Measurements from ENCODE around the gene KMT2B. TPM values are rescaled to one million over a fixed set of nuclear protein-coding genes. Genes with fewer than 3 reads are reported as not detected.

Gene KMT2B
- total RNA-seq, 4 donors from 2014 or later, result 7.5 to 33.7 (median 15.6) TPM

DNA sequence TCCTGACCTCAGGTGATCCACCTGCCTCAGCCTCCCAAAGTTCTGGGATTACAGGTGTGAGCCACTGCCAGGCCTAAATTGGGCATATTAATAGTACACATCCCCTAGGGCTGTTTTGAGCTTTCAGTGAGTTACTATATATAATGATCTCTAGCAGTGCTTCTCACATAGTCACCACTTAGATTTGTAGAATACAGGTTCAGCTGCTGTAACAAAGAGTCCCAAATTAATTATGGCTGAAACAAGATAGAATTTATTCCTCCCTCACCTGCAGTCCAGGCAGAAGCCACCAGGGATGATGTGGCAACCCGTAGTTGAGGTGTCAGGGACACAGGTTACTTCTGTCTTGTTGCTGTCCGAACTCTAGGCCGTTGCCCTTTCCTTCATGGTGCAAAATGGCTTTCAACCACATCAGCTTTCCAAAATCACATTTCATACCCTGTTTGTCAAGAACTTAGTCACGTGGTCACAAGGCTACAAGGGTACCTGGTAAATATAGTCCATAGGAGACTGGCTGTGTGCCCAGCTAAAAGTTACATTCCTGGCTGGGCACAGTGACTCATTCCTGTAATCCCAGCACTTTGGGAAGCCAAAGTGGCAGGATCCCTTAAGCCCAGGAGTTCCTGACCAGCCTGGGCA is 43.0 kb downstream of the KMT2B start:
- H3K4me1 ChIP-seq, result peaks cover 24 to 36% (median 29%) of the 10 kb centered on the region in 3 donors
- H3K27ac ChIP-seq, result no peak overlapping the region
- peaks cover 0 to 57% (median 0%) of the 10 kb centered on the region in 3 donors for H3K36me3 ChIP-seq
- 91 to 95% methylated on average over 4 of the region's 4 CpGs for WGBS, 2 donors
- H3K4me3 ChIP-seq, result no peak overlapping the region
- intact Hi-C loops (cut with DNase I), result loop anchor here (10.0 kb wide), 1 partner anchor 174 kb away; the partner anchor contains the start of gene LRFN3
- TF ChIP-seq POLR2A (IDR thresholded peaks at IDR 0.05), result no peak
- TF ChIP-seq, protein P1, sequence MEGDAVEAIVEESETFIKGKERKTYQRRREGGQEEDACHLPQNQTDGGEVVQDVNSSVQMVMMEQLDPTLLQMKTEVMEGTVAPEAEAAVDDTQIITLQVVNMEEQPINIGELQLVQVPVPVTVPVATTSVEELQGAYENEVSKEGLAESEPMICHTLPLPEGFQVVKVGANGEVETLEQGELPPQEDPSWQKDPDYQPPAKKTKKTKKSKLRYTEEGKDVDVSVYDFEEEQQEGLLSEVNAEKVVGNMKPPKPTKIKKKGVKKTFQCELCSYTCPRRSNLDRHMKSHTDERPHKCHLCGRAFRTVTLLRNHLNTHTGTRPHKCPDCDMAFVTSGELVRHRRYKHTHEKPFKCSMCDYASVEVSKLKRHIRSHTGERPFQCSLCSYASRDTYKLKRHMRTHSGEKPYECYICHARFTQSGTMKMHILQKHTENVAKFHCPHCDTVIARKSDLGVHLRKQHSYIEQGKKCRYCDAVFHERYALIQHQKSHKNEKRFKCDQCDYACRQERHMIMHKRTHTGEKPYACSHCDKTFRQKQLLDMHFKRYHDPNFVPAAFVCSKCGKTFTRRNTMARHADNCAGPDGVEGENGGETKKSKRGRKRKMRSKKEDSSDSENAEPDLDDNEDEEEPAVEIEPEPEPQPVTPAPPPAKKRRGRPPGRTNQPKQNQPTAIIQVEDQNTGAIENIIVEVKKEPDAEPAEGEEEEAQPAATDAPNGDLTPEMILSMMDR (IDR thresholded peaks at IDR 0.05), result peak in 1 of 6 experiments; percentile 7
- H3K27me3 ChIP-seq, result no peaks in the 10 kb centered on the region
- H3K9me3 ChIP-seq, result no peaks in the 10 kb centered on the region
- no peak for DNase-seq

DNA sequence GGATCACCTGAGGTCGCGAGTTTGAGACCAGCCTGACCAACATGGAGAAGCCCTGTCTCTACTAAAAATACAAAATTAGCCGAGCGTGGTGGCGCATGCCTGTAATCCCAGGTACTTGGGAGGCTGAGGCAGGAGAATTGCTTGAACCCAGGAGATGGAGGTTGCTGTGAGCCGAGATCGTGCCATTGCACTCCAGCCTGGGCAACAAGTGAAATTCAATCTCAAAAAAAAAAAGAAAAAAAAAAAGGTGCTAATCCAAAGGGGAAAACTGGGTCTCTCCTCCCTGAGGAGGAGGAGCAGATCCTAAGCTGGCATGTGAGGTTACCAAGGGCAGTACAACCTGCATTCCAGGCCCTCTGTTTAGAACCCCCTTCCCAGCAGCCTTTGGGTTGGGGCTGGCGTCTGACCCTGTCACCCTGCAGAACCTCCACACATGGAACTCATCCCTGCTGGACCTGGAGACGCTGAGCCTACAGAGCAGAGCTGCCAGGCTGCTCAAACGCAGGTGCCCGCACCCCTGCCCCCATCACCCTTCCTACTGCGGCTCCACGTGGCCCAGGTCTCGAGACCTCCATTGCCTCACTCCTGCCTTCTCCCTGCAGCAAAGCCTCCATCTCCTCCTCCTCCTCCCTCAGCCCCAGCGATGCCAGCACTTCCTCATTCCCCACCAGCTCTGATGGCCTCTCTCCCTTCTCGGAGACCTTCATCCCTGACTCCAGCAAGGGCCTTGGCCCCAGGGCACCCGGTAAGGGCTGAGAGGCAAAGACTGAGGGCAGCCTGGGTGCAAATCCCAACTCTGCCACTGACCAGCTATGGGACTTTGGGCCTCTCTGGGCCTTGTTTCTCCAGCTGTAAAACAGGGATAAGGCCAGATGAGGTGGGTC is 46.9 kb downstream of the KMT2B start:
- no peak for TF ChIP-seq POLR2A (IDR thresholded peaks at IDR 0.05)
- TF ChIP-seq, protein P1 (IDR thresholded peaks at IDR 0.05), result no peak
- Histone ChIP-seq H3K36me3 (peaks cover 0 to 93% (median 0%) of the 10 kb centered on the region in 3 donors), H3K27ac (no peak overlapping the region), H3K27me3 (no peaks in the 10 kb centered on the region), H3K4me3 (no peak overlapping the region), H3K9me3 (no peaks in the 10 kb centered on the region), H3K4me1 (peaks cover 0 to 3% (median 0%) of the 10 kb centered on the region in 3 donors)
- whole genome bisulfite sequencing, 2 donors, result 95 to 97% methylated on average over 10 to 16 of the region's 17 CpGs
- intact Hi-C loops (cut with DNase I), result loop anchor here (10.0 kb wide), 1 partner anchor 170 kb away; the partner anchor contains the start of gene LRFN3
- DNase-seq, result no peak

DNA sequence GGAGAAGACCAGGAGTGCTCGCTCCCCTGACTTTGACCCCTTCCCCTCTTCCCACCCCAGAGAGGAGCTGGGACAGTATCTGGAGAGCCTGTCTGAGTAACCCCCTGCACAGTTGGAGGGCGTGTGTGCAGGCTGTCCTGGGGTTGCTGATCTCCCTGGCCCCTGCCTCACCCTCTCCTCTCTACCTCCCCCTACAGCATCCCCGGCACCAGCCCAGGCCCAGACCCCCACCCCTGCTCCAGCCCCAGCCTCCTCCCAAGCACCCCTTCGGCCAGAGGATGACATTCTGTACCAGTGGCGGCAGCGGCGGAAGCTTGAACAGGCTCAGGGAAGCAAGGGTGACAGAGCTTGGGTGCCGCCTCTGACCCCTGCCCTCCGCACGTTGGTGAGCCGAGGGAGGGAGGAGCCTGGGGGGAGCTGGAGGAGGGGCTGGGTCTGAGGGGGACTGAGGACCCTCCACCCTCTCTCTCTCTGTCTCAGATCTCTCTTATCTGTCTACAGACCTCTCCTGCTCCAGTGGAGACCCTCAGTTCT is 48.8 kb downstream of the KMT2B start:
- no peak for TF ChIP-seq POLR2A (IDR thresholded peaks at IDR 0.05)
- TF ChIP-seq, protein P1 (IDR thresholded peaks at IDR 0.05), result no peak
- WGBS, 2 donors, result 75 to 79% methylated on average over 3 to 5 of the region's 11 CpGs
- Histone ChIP-seq H3K4me1 (no peaks in the 10 kb centered on the region), H3K27ac (no peak overlapping the region), H3K9me3 (no peaks in the 10 kb centered on the region), H3K36me3 (peaks cover 0 to 77% (median 0%) of the 10 kb centered on the region in 3 donors), H3K27me3 (no peaks in the 10 kb centered on the region), H3K4me3 (no peak overlapping the region)
- no peak for DNase-seq
- intact Hi-C loops (cut with DNase I), result loop anchor here (10.0 kb wide), 1 partner anchor 168 kb away; the partner anchor contains the start of gene LRFN3

DNA sequence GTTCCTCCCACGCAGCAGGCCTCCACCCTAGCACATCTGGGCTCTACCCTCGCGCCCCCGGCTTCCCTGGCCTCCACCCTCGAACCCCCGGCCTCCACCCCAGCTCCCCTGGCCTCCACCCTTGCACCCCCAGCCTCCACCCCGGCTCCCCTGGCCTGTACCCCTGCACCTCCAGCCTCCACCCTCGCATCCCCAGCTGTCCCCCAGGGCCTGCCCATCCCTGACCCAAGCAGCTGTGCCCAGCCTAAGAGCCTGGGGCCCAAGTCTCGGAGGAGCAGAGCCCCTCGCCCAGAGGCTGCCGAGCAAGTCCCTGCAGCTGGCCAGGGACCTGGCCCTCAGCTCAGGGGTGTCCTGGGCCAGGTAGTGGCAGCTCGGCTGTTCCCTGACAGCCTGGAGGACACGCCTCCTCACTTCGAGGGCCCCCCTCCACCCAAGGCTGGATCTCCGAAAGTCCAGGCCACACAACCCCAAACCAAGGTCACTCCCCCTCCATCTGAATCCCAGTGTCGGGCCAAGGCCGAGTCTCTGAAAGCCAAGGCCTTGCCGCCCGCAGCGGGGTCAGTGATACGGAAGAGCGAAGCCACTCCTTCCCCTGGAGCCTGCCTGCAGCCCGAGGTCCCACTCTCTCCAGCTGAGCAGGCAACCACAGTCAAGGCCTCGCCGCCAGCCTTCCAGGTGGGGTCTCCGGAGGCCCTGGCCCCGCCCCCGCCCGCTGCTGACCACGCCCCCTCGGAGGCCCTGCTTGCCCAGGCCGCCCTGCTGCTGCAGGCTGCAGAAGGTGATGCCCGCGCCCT is 49.7 kb downstream of the KMT2B start:
- Histone ChIP-seq H3K27me3 (no peaks in the 10 kb centered on the region), H3K4me3 (no peak overlapping the region), H3K4me1 (peaks cover 0 to 2% (median 0%) of the 10 kb centered on the region in 3 donors), H3K36me3 (peaks cover 0 to 69% (median 0%) of the 10 kb centered on the region in 3 donors), H3K9me3 (no peaks in the 10 kb centered on the region), H3K27ac (no peak overlapping the region)
- intact Hi-C loops (cut with DNase I), result loop anchor here (10.0 kb wide), 1 partner anchor 167 kb away; the partner anchor contains the start of gene LRFN3
- WGBS, 2 donors, result 82 to 93% methylated on average over 3 to 12 of the region's 34 CpGs
- no peak for DNase-seq
- TF ChIP-seq, protein P1 (IDR thresholded peaks at IDR 0.05), result no peak
